Endothelial cell of umbilical vein (primary cell): ENCODE results near the gene TSFM. TPM values are rescaled to one million over a fixed set of nuclear protein-coding genes. Genes with fewer than 3 reads are reported as not detected.

ENCODE experiments used
- BruUV-seq: library from RNA; stranded (reverse); fragments of 400-500 nt; replicated peaks from 2 replicates; lab custom pipeline; 2021; lab: Mats Ljungman, UMichigan
- CTCF ChIA-PET: fragments of 300-600, 350-600 bp; sonication (Branson Sonifier 250); formaldehyde crosslinking; loops from one replicate; lab custom pipeline; 2021; ENCODE audit warnings: antibody characterized with exemption, inconsistent platforms; lab: Charles Lee
- POLR2A ChIA-PET: fragments of 300-600, 350-600 bp; sonication (Branson Sonifier 250); formaldehyde crosslinking; loops from one replicate; lab custom pipeline; 2021; ENCODE audit warnings: antibody characterized with exemption, inconsistent platforms; lab: Charles Lee
- DNase-seq: peaks from one replicate; pipeline ENCODE4 v3.0.0-alpha.2; 2011; ENCODE audit warnings: low read depth, low spot score
- FAIRE-seq: peaks from 2 replicates; lab custom pipeline; 2011; peaks lifted over from hg19 to GRCh38; lab: Jason Lieb, UNC
- H2AFZ ChIP-seq: 2 replicates; pipeline ENCODE4 v1.6.0; 2012; ENCODE audit warnings: low read depth, low read length, control low read depth, inconsistent platforms
- H3K27ac ChIP-seq: 2 replicates; pipeline ENCODE4 v1.5.1; 2011; ENCODE audit warnings: low read depth, mild to moderate bottlenecking, control low read depth, low read length, moderate library complexity; ENCODE audit not compliant: insufficient read depth
- H3K27me3 ChIP-seq, 2 experiments: 2 replicates each; pipeline versions ENCODE4 v1.6.0 to v1.6.1; 2011; ENCODE audit warnings: low read length in 2 of 2, mixed read lengths in 1 of 2; ENCODE audit not compliant: control insufficient read depth in 2 of 2, insufficient read depth in 2 of 2
- H3K36me3 ChIP-seq, 2 experiments: 2 replicates in 1 of 2; 3 replicates in 1 of 2; pipeline ENCODE4 v1.5.1; 2011; ENCODE audit warnings: low read length in 2 of 2, mild to moderate bottlenecking in 1 of 2, moderate library complexity in 1 of 2; ENCODE audit not compliant: control insufficient read depth in 2 of 2, insufficient read depth in 2 of 2; ENCODE audit errors: extremely low read depth in 1 of 2
- H3K4me1 ChIP-seq: 3 replicates; pipeline ENCODE4 v1.5.1; 2011; ENCODE audit warnings: mild to moderate bottlenecking, low read length; ENCODE audit not compliant: control insufficient read depth, insufficient read depth; ENCODE audit errors: extremely low read depth
- H3K4me2 ChIP-seq: 2 replicates; pipeline ENCODE4 v1.6.1; 2011; ENCODE audit warnings: low read length, control low read depth, mixed read lengths; ENCODE audit not compliant: insufficient read depth
- H3K4me3 ChIP-seq, 3 experiments: fragments of 200-600 bp in 1 of 3; sonication (generic), shearing (Covaris generic) in 1 of 3; replicated peaks in 1 of 3; 2 replicates each; pipeline ENCODE4 v1.5.1; 2011 to 2016; ENCODE audit warnings: control low read depth in 3 of 3, low read length in 3 of 3, mild to moderate bottlenecking in 2 of 3, inconsistent platforms in 1 of 3, low read depth in 1 of 3, moderate library complexity in 1 of 3; ENCODE audit not compliant: insufficient read depth in 1 of 3
- H3K79me2 ChIP-seq: 2 replicates; pipeline ENCODE4 v1.6.0; 2012; ENCODE audit warnings: low read length, inconsistent platforms; ENCODE audit not compliant: control insufficient read depth, insufficient read depth
- H3K9ac ChIP-seq: replicated peaks from 2 replicates; pipeline ENCODE3; 2011; ENCODE audit warnings: low read length, control low read depth; ENCODE audit not compliant: insufficient read depth; ENCODE audit errors: extremely low read depth
- H3K9me1 ChIP-seq: replicated peaks from 3 replicates; pipeline ENCODE4 v1.6.0; 2011; ENCODE audit warnings: mild to moderate bottlenecking, low read length; ENCODE audit not compliant: control insufficient read depth, insufficient read depth; ENCODE audit errors: extremely low read depth
- H3K9me3 ChIP-seq: replicated peaks from 2 replicates; pipeline ENCODE4 v1.5.1; 2012; ENCODE audit warnings: low read length, inconsistent platforms; ENCODE audit not compliant: control insufficient read depth, insufficient read depth
- H4K20me1 ChIP-seq: replicated peaks from 2 replicates; pipeline ENCODE3; 2011; ENCODE audit warnings: mild to moderate bottlenecking, low read length; ENCODE audit not compliant: control insufficient read depth, insufficient read depth; ENCODE audit errors: extremely low read depth
- CTCF ChIP-seq, 2 donors: IDR thresholded peaks; 1 replicate in 1 of 2; 2 replicates in 1 of 2; pipeline ENCODE4 v1.5.1; 2011; ENCODE audit warnings: low read length in 2 of 2, mild to moderate bottlenecking in 2 of 2, moderate library complexity in 2 of 2, control low read depth in 1 of 2, inconsistent platforms in 1 of 2, low read depth in 1 of 2; ENCODE audit not compliant: insufficient read depth in 1 of 2; ENCODE audit errors: extremely low read depth in 1 of 2
- EZH2 ChIP-seq: IDR thresholded peaks from 2 replicates; pipeline ENCODE4 v1.6.1; 2012; ENCODE audit warnings: borderline replicate concordance, low read depth, mild to moderate bottlenecking, moderate library complexity, low read length, inconsistent platforms; ENCODE audit not compliant: severe bottlenecking
- FOS ChIP-seq: IDR thresholded peaks from 2 replicates; pipeline ENCODE4 v1.6.1; 2011; ENCODE audit warnings: mild to moderate bottlenecking, low read length, moderate library complexity, borderline replicate concordance; ENCODE audit not compliant: insufficient read depth
- GATA2 ChIP-seq: IDR thresholded peaks from 2 replicates; pipeline ENCODE4 v1.7.0; 2011; ENCODE audit warnings: low read depth, mild to moderate bottlenecking, moderate library complexity, mixed read lengths, low read length; ENCODE audit not compliant: insufficient read length, insufficient read depth
- JUN ChIP-seq: IDR thresholded peaks from 2 replicates; pipeline ENCODE4 v1.6.1; 2011; ENCODE audit warnings: borderline replicate concordance, low read depth; ENCODE audit not compliant: insufficient read length, insufficient read depth
- MAX ChIP-seq: IDR thresholded peaks from 2 replicates; pipeline ENCODE4 v1.6.1; 2011; ENCODE audit not compliant: insufficient read depth, insufficient read length
- MYC ChIP-seq: IDR thresholded peaks from one replicate; pipeline ENCODE4 v1.6.1; 2011; ENCODE audit warnings: mild to moderate bottlenecking, low read depth, low read length
- POLR2A ChIP-seq: IDR thresholded peaks from 2 replicates; pipeline ENCODE4 v1.6.1; 2012; ENCODE audit warnings: low read depth, mild to moderate bottlenecking, control low read depth, low read length
- POLR2AphosphoS5 ChIP-seq: IDR thresholded peaks from 2 replicates; pipeline ENCODE4 v1.6.1; 2012; ENCODE audit warnings: low read depth, mild to moderate bottlenecking, control low read depth, low read length, moderate library complexity; ENCODE audit not compliant: insufficient read depth
- dilution Hi-C: fragments of 300-500 bp; cut with MboI; formaldehyde crosslinking; loops from one replicate; pipeline ENCODE4 v1.15.0; 2019; ENCODE audit warnings: low sequenced_read_pairs; ENCODE audit not compliant: extremely low pct_ligation_motif_present
- intact Hi-C: fragments of 100-400 bp; cut with micrococcal nuclease; formaldehyde crosslinking; loops from one replicate; pipeline ENCODE4 v1.10.0; 2022
- polyA plus RNA-seq, 4 experiments: library from polyadenylated mRNA; depleted of rRNA in 3 of 4; stranded (reverse) in 3 of 4; unstranded in 1 of 4; fragments of >200 nt; gene quantifications; 2 replicates each; pipeline versions ENCODE4 v1.2.1 to v1.2.3, GENCODE V29; 2011 to 2012; ENCODE audit warnings: missing spikeins in 1 of 4
- total RNA-seq: library from RNA; stranded (reverse); gene quantifications from 2 replicates; pipeline ENCODE4 v1.2.3, GENCODE V29; 2021

TSFM gene
- total and polyA plus RNA-seq, 2 donors (not counting 3 experiments of a cell fraction or from before 2014, with no cell fraction given) = 16.5 to 41.8 TPM

- no peaks in the 10 kb centered on the region for H3K27me3 ChIP-seq
- no peak for FAIRE-seq
- POLR2A ChIA-PET = no interaction called here
- H3K4me2 ChIP-seq = no peak overlapping the region
- no peak for DNase-seq
- H3K9me3 ChIP-seq = no peaks in the 10 kb centered on the region
- no peaks in the 10 kb centered on the region for H3K4me1 ChIP-seq
- no TSS peak for BruUV-seq
- H3K36me3 ChIP-seq = peaks cover 0 to 8% of the 10 kb centered on the region in 2 experiments
- no peak overlapping the region for H2AFZ ChIP-seq
- no peak overlapping the region for H3K4me3 ChIP-seq
- no peak overlapping the region for H3K9ac ChIP-seq
- intact Hi-C loops = no loop called here
- no peaks in the 10 kb centered on the region for H3K9me1 ChIP-seq
- no peak for TF ChIP-seq GATA2
- TF ChIP-seq FOS = no peak
- no peak for TF ChIP-seq POLR2A
- no peak for TF ChIP-seq EZH2
- TF ChIP-seq POLR2AphosphoS5 = no peak
- no peak for TF ChIP-seq MYC
- TF ChIP-seq JUN = no peak
- TF ChIP-seq MAX = no peak
- no peak for TF ChIP-seq CTCF (IDR thresholded peaks at IDR 0.05; ENCODE audit: extremely low read depth in 1 of 2, insufficient read depth in 1 of 2, low read depth in 1 of 2, low read length in 2 of 2)
- H4K20me1 ChIP-seq = no peaks in the 10 kb centered on the region
- H3K27ac ChIP-seq = no peak overlapping the region
- CTCF ChIA-PET = no interaction called here
- no peaks in the 10 kb centered on the region for H3K79me2 ChIP-seq
- dilution Hi-C loops = no loop called here
Measured at GRCh38 chr12:57809425-57809824, 26.8 kb downstream of the TSFM start.
